K562 (cell line): ENCODE measurements around the gene STEEP1. TPM values are rescaled to one million over a fixed set of nuclear protein-coding genes. Genes with fewer than 3 reads are reported as not detected.

Experiments
- ARNT ChIP-seq, 2 experiments: fragments of 450-650 bp; IDR thresholded peaks; 2 replicates each; pipeline ENCODE4 v1.6.1; 2016; ENCODE audit warnings: mild to moderate bottlenecking in 1 of 2
- ELK1 ChIP-seq: sonication (generic); formaldehyde crosslinking; IDR thresholded peaks from 2 replicates; pipeline ENCODE4 v1.8.1; 2022; ENCODE audit warnings: missing genetic modification reagents
- FOXP4 ChIP-seq: sonication (generic); formaldehyde crosslinking; IDR thresholded peaks from 2 replicates; pipeline ENCODE4 v1.8.0; 2022; ENCODE audit warnings: mild to moderate bottlenecking, missing genetic modification reagents, borderline replicate concordance
- IRF2 ChIP-seq: sonication (generic); formaldehyde crosslinking; IDR thresholded peaks from 2 replicates; pipeline ENCODE4 v1.8.1; 2022; ENCODE audit warnings: mild to moderate bottlenecking, missing genetic modification reagents
- L3MBTL2 ChIP-seq: fragments of 450-650 bp; IDR thresholded peaks from 2 replicates; pipeline ENCODE4 v1.6.1; 2016; ENCODE audit warnings: mild to moderate bottlenecking, moderate library complexity
- MAFK ChIP-seq: IDR thresholded peaks from 2 replicates; pipeline ENCODE4 v1.6.1; 2011; ENCODE audit warnings: low read length, improper control_type of control experiment
- MTA2 ChIP-seq: fragments of 450-650 bp; IDR thresholded peaks from 2 replicates; pipeline ENCODE4 v1.6.1; 2016; ENCODE audit warnings: low read depth
- RB1 ChIP-seq: fragments of 450-650 bp; IDR thresholded peaks from 2 replicates; pipeline ENCODE4 v1.6.1; 2017; ENCODE audit warnings: low read depth, mild to moderate bottlenecking
- SFPQ ChIP-seq: fragments of 200-400 bp; formaldehyde crosslinking; IDR thresholded peaks from 2 replicates; pipeline ENCODE4 v1.6.1; 2017; ENCODE audit warnings: mild to moderate bottlenecking, low read depth, low read length, moderate library complexity
- TEAD4 ChIP-seq, 2 experiments: sonication (generic) in 1 of 2; formaldehyde crosslinking in 1 of 2; IDR thresholded peaks; 2 replicates each; pipeline versions ENCODE4 v1.6.1 to v1.8.0; 2012 to 2022; ENCODE audit warnings: borderline replicate concordance in 1 of 2, inconsistent platforms in 1 of 2, low read length in 1 of 2, mild to moderate bottlenecking in 1 of 2, missing genetic modification reagents in 1 of 2
- ZBTB2 ChIP-seq: fragments of 450-650 bp; IDR thresholded peaks from 2 replicates; pipeline ENCODE4 v1.6.1; 2016; ENCODE audit warnings: antibody characterized with exemption
- ZBTB34 ChIP-seq: fragments of 250-450 bp; sonication (Bioruptor Pico); IDR thresholded peaks from 2 replicates; pipeline ENCODE4 v1.8.0; 2021; ENCODE audit warnings: mild to moderate bottlenecking, moderate library complexity
- ZC3H8 ChIP-seq: fragments of 450-650 bp; IDR thresholded peaks from 2 replicates; pipeline ENCODE4 v1.6.1; 2017
- ZNF512 ChIP-seq: IDR thresholded peaks from 2 replicates; pipeline ENCODE4 v1.6.1; 2016; ENCODE audit warnings: missing genetic modification characterization, missing compliant biosample characterization
- polyA plus RNA-seq, 8 experiments: library from polyadenylated mRNA; depleted of rRNA in 4 of 8; stranded (reverse) in 5 of 8; unstranded in 3 of 8; fragments of >200 nt; fragmentation: Nextera tagmentation in 2 of 8; fragmentation: Illumina TruSeq in 1 of 8; extraction: Ambion mirVana in 2 of 8; extraction: Trizol in 1 of 8; gene quantifications; 2 replicates each; pipeline versions ENCODE4 v1.2.1 to v1.2.3, GENCODE V29; 2011 to 2014; ENCODE audit warnings: inconsistent platforms in 1 of 8, missing spikeins in 1 of 8
- total RNA-seq, 7 experiments: library from RNA; depleted of rRNA in 6 of 7; stranded (reverse); fragments of >200 nt in 6 of 7; fragmentation: Illumina TruSeq in 2 of 7; extraction: Trizol in 2 of 7; gene quantifications; 2 replicates each; pipeline versions ENCODE4 v1.2.1 to v1.2.3, GENCODE V29; 2011 to 2021; ENCODE audit warnings: low replicate concordance in 1 of 7

Gene STEEP1
- total and polyA plus RNA-seq, 9 of the 15 experiments (the other 6 are each of a cell fraction or from before 2014, with no cell fraction given), result 15.0 to 73.7 (median 40.3) TPM

GRCh38 chrX:119516157-119516702 lies 49.0 kb downstream of the STEEP1 start (continued):
- no peak for TF ChIP-seq FOXP4 (CRISPR knock-in tag)
- no peak for TF ChIP-seq IRF2 (CRISPR knock-in tag)
- no peak for TF ChIP-seq SFPQ
- no peak for TF ChIP-seq ARNT (IDR thresholded peaks at IDR 0.05)
- no peak for TF ChIP-seq ZC3H8
- TF ChIP-seq RB1, result no peak
- no peak for TF ChIP-seq ELK1 (CRISPR knock-in tag)
- no peak for TF ChIP-seq ZBTB2
- no peak for TF ChIP-seq ZBTB34
- 0 out of 2 replicates have a peak, but pooled peaks have one; percentile 34 for TF ChIP-seq L3MBTL2
- 0 out of 2 replicates have a peak, but pooled peaks have one; percentile 20 for TF ChIP-seq TEAD4 (IDR thresholded peaks at IDR 0.05; ENCODE audit: low read length)
- no peak for TF ChIP-seq TEAD4 (CRISPR knock-in tag; IDR thresholded peaks at IDR 0.05; ENCODE audit: borderline replicate concordance)
- no peak for TF ChIP-seq MTA2
- no peak for TF ChIP-seq MAFK
- no peak for TF ChIP-seq ZNF512 (tag)
